Heart right ventricle (tissue), 16 donors: Measurements from ENCODE around the gene COL21A1. TPM values are rescaled to one million over a fixed set of nuclear protein-coding genes. Genes with fewer than 3 reads are reported as not detected.

Source experiments
- ATAC-seq, 8 donors: fragments of 200-7000 bp; cut with Tn5 transposase; one replicate each; pipeline ENCODE4 v1.9.1; 2020; ENCODE audit warnings: mild to moderate bottlenecking in 8 of 8, moderate library complexity in 8 of 8, moderate number of reproducible peaks in 1 of 8
- DNase-seq, 2 donors: peaks; one replicate each; pipeline ENCODE4 v3.0.0-alpha.2; 2020
- H3K27ac ChIP-seq, 10 donors: fragments of 200-600 bp; sonication (generic) in 2 of 10; one replicate each; pipeline versions ENCODE4 v1.5.0 to v1.8.0; 2020 to 2022; ENCODE audit warnings: mild to moderate bottlenecking in 3 of 10
- H3K27me3 ChIP-seq, 7 donors: fragments of 200-600 bp; one replicate each; pipeline ENCODE4 v1.8.0; 2021 to 2022; ENCODE audit warnings: mild to moderate bottlenecking in 2 of 7
- H3K36me3 ChIP-seq, 9 donors: fragments of 200-600 bp; sonication (generic) in 1 of 9; one replicate each; pipeline versions ENCODE4 v1.5.0 to v1.8.0; 2020 to 2022; ENCODE audit warnings: mild to moderate bottlenecking in 2 of 9
- H3K4me1 ChIP-seq, 9 donors: fragments of 200-600 bp; sonication (generic) in 1 of 9; one replicate each; pipeline versions ENCODE4 v1.5.0 to v1.8.0; 2020 to 2022; ENCODE audit warnings: mild to moderate bottlenecking in 4 of 9
- H3K4me3 ChIP-seq, 10 donors: fragments of 200-600 bp; sonication (generic) in 2 of 10; one replicate each; pipeline versions ENCODE4 v1.5.0 to v1.8.0; 2020 to 2022; ENCODE audit warnings: mild to moderate bottlenecking in 7 of 10, moderate library complexity in 2 of 10
- H3K9me3 ChIP-seq, 11 donors: fragments of 200-600 bp in 10 of 11; sonication (generic) in 2 of 11; one replicate each; pipeline versions ENCODE4 v1.5.0 to v1.8.0; 2013 to 2022; ENCODE audit warnings: mild to moderate bottlenecking in 2 of 11, control low read depth in 1 of 11, moderate library complexity in 1 of 11
- WGBS, 2 donors: extraction: QIAGEN DNeasy Blood & Tissue Kit; methylation state at CpG; one replicate each; pipeline ENCODE4 v1.1.7; 2013; ENCODE audit warnings: inconsistent platforms in 1 of 2; 5-methylcytosine and 5-hydroxymethylcytosine counted together
- intact Hi-C, 10 donors: fragments of 100-400 bp; cut with DNase I; formaldehyde crosslinking; loops; one replicate each; pipeline versions ENCODE4 v1.11.1 to v1.14.2; 2022
- polyA plus RNA-seq, 2 donors: library from polyadenylated mRNA; stranded (reverse); fragments of 200-250 nt; gene quantifications; one replicate each; pipeline ENCODE4 v1.2.3, GENCODE V29; 2013
- total RNA-seq, 10 donors: library from RNA; stranded (reverse); fragmentation: NEBNext Ultra II Directional in 3 of 10; extraction: Animal tissue kit (Norgen Biotek cat#: 25700) in 3 of 10; gene quantifications; one replicate each; pipeline versions ENCODE4 v1.2.1 to v1.2.4, GENCODE V29; 2021 to 2023
- TF ChIP-seq, protein P1 (sequence below), 9 donors: fragments of 200-600 bp; sonication (generic) in 2 of 9; IDR thresholded peaks; one replicate each; pipeline versions ENCODE4 v1.5.0 to v1.8.0; 2021 to 2022; ENCODE audit warnings: antibody characterized with exemption in 9 of 9, mild to moderate bottlenecking in 5 of 9, moderate library complexity in 1 of 9
- donor health status: Arrhythmogenic right ventricular cardiomyopathy.
- donor health status: ischemic (EF 13 %, LVEDD 7.1; RV severe dilation, severe dysfunction).
- donor health status: healthy with polysubstance abuse.
- donor health status: DM: no; HTN: yes; CAD: no.
- donor health status: DM: no; HTN: no; CAD: no.
- donor health status: ischemic (EF 25% LVEDD 6.9; RV normal size, moderate dysfunction).
- donor health status: ischemic (EF 25% LVEDD 5.7; RV mildly dilated, moderate dysfunction).
- donor health status: healthy.
- donor health status: DM: yes; HTN: yes; CAD: no.
- donor health status: Ischemic cardiomyopathy.
- donor health status: ischemic (EF 35%, LVEDD 5.7; RV mildly dilated, moderate dysfunction).
- donor health status: nonischemic (EF 11% LVEDD 7.7; RV severe dilation, severe dysfunction).
- donor health status: DM: yes; HTN: yes; CAD: no.
- donor health status: PGD.
- donor health status: ischemic (EF 29% LVEDD 5.4; RV normal size, mild dysfunction).
- donor health status: nonischemic (EF 23%, LVEDD 6.1; RV moderate dilation, normal function).

Gene COL21A1
- total and polyA plus RNA-seq, 12 donors: 11.0 to 171 (median 69.9) TPM

DNA sequence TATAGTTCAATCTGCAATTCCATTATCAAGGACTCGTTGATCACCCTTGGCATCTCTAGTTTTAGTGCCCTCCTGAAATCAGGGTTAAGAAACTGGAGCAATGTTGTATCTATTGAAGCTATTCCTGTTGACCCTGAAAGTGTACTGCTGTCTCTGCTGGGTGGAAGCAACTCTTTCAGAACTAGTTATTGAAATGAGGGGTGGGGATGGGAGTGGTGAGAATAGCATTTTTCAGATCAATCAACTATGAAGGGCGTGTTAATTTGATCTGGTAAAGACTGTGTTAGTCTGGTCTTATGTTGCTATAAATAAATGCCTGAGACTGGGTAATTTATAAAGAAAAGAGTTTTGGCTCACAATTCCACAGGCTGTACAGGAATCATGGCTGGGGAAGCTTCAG is 219.5 kb downstream of the COL21A1 start:
- WGBS, 2 donors: 90 to 93% methylated on average over 2 of the region's 2 CpGs
- peaks cover 0 to 8% (median 0%) of the 10 kb centered on the region in 11 donors for H3K9me3 ChIP-seq
- H3K4me1 ChIP-seq: peaks cover 0 to 2% (median 0%) of the 10 kb centered on the region in 9 donors
- intact Hi-C loops: loop anchor here in 1 of 10 donors (1.0 kb wide), 1 partner anchor 22 kb away; no protein-coding TSS in a partner anchor
- no peaks in the 10 kb centered on the region for H3K36me3 ChIP-seq
- H3K4me3 ChIP-seq: no peak overlapping the region
- TF ChIP-seq, protein P1, sequence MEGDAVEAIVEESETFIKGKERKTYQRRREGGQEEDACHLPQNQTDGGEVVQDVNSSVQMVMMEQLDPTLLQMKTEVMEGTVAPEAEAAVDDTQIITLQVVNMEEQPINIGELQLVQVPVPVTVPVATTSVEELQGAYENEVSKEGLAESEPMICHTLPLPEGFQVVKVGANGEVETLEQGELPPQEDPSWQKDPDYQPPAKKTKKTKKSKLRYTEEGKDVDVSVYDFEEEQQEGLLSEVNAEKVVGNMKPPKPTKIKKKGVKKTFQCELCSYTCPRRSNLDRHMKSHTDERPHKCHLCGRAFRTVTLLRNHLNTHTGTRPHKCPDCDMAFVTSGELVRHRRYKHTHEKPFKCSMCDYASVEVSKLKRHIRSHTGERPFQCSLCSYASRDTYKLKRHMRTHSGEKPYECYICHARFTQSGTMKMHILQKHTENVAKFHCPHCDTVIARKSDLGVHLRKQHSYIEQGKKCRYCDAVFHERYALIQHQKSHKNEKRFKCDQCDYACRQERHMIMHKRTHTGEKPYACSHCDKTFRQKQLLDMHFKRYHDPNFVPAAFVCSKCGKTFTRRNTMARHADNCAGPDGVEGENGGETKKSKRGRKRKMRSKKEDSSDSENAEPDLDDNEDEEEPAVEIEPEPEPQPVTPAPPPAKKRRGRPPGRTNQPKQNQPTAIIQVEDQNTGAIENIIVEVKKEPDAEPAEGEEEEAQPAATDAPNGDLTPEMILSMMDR (IDR thresholded peaks at IDR 0.05): no peak
- ATAC-seq (no peak), DNase-seq (no peak)
- no peak overlapping the region for H3K27ac ChIP-seq
- no peaks in the 10 kb centered on the region for H3K27me3 ChIP-seq

DNA sequence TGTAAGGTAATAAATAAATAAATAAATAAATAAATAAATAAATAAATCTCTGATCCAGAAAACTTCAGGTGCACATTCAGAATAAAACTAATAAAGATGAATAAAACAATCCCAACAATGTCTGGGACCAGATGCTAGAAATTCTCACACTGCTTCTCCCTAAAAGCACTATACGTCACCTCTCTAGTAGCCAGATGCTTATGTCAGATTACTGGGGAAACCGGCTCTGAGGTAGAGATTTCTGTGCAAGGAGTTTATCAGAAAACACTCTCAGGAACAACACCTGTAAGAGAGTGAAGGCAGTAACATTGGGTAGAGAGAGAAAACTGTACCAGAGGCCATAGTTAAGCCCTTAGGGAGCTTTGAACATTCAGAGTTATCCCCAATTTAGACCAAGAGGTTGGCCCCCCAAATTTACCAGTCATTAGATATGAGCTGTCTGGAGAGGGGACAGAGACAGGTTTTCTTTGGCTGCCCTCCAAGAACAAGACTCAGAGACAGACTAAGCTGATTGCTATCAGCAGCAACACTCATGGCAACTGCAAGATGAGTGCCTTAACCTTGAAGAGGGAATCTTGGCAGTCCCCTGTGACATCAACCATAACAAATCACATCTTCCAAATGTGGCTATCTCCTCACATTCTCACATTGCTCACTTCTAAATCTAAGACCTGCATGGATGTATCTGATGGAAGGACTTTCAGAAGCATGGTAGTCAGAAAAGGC is 220.8 kb downstream of the COL21A1 start:
- DNase-seq (no peak), ATAC-seq (no peak)
- intact Hi-C loops: no loop called here
- H3K9me3 ChIP-seq: peaks cover 0 to 6% (median 0%) of the 10 kb centered on the region in 11 donors
- no peak overlapping the region for H3K27ac ChIP-seq
- H3K4me1 ChIP-seq: no peaks in the 10 kb centered on the region
- no peaks in the 10 kb centered on the region for H3K27me3 ChIP-seq
- H3K36me3 ChIP-seq: no peaks in the 10 kb centered on the region
- TF ChIP-seq, protein P1 (IDR thresholded peaks at IDR 0.05): no peak
- 75 to 83% methylated on average over 2 of the region's 2 CpGs for WGBS, 2 donors
- H3K4me3 ChIP-seq: no peak overlapping the region

DNA sequence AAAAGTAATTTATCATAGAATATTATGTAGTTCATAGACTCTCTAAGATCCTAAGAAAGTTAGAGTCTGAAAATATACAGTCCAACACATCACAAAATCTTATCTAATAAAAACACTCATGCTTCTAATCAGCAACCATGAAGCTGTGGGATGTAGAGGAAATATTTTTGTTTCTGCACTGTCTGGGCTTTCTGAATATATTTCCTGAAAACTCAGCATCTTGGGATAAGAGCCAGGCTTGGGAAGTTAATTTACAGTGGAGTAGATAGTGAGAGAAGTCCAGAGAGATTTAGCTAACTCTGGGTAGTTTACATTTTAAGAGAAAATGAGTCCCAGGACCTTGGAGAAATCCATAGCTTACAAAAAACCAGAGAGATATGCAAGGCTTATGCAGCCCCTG is 221.6 kb downstream of the COL21A1 start:
- TF ChIP-seq, protein P1 (IDR thresholded peaks at IDR 0.05): no peak
- Histone ChIP-seq H3K27ac (no peak overlapping the region), H3K27me3 (no peaks in the 10 kb centered on the region), H3K36me3 (no peaks in the 10 kb centered on the region), H3K9me3 (peaks cover 0 to 2% (median 0%) of the 10 kb centered on the region in 11 donors), H3K4me3 (no peak overlapping the region), H3K4me1 (no peaks in the 10 kb centered on the region)
- intact Hi-C loops: no loop called here
- no peak for DNase-seq
- no peak for ATAC-seq

DNA sequence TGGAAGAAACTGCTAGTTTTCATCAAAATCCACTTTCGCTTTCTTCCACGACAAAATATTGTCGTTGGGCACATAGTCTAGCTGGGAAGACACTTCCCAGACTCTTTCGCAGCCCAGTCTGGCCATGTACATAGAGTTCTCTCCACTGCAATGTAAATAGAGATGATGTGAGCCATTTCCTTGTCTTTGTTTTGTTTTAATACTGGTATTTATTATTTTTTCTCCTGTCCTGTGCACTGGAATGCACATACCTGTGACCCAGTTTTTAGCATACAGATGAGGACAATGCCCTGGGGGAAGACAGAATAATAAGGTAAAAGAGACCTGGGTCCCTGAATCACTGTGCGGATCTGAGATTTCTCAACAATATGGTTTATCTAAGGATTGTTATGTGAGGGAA is 222.4 kb downstream of the COL21A1 start:
- Histone ChIP-seq H3K4me3 (peak overlapping the region in 5 of 10 donors; percentile 12 to 28 (median 16)), H3K36me3 (no peaks in the 10 kb centered on the region), H3K27ac (no peak overlapping the region), H3K9me3 (peaks cover 0 to 8% (median 0%) of the 10 kb centered on the region in 11 donors), H3K4me1 (no peaks in the 10 kb centered on the region), H3K27me3 (no peaks in the 10 kb centered on the region)
- DNase-seq: no peak
- no peak for ATAC-seq
- TF ChIP-seq, protein P1 (IDR thresholded peaks at IDR 0.05): no peak
- WGBS, 2 donors: 63 to 67% methylated on average over 5 of the region's 5 CpGs
- intact Hi-C loops: no loop called here
